NCI-H526 treated with DMSO at 0.1 percent for 48 hours (cell line): ENCODE results near the gene PRPF38B.

Source experiments
- DNase-seq: peaks from one replicate; lab custom pipeline; 2025; lab: John Stamatoyannopoulos, UW

The PRPF38B gene

GRCh38 chr1:108717774-108718316 is 25.7 kb downstream of the PRPF38B start:
- no peak for DNase-seq

GRCh38 chr1:108718927-108719655 is 27.0 kb downstream of the PRPF38B start:
- DNase-seq: no peak

- DNase-seq: no peak
These were observed 27.7 kb downstream of the PRPF38B start for GRCh38 chr1:108719656-108720435.

GRCh38 chr1:108722292-108722691 is 30.2 kb downstream of the PRPF38B start:
- no peak for DNase-seq

GRCh38 chr1:108725906-108726305 is 33.8 kb downstream of the PRPF38B start:
- no peak for DNase-seq

- no peak for DNase-seq
These were observed 36.3 kb downstream of the PRPF38B start for GRCh38 chr1:108728327-108728923.

- DNase-seq: no peak
These were observed 37.4 kb downstream of the PRPF38B start for GRCh38 chr1:108729481-108729880.

GRCh38 chr1:108732398-108732797 is 40.3 kb downstream of the PRPF38B start:
- DNase-seq: no peak

- DNase-seq: no peak
These were observed 42.2 kb downstream of the PRPF38B start for GRCh38 chr1:108734171-108734865.

GRCh38 chr1:108742253-108742652 is 50.1 kb downstream of the PRPF38B start:
- no peak for DNase-seq

GRCh38 chr1:108745980-108746381 is 53.9 kb downstream of the PRPF38B start:
- DNase-seq: no peak

GRCh38 chr1:108746382-108747170 is 54.5 kb downstream of the PRPF38B start, which contains the start of gene STXBP3:
Gene STXBP3 (plus strand): TSS chr1:108746674. CDS start chr1:108746738, 64 bp downstream.
- DNase-seq: peak; percentile 93

GRCh38 chr1:108747171-108747850 is 55.2 kb downstream of the PRPF38B start:
- peak; percentile 57 for DNase-seq

GRCh38 chr1:108747898-108748297 is 55.8 kb downstream of the PRPF38B start:
- DNase-seq: no peak

- DNase-seq: no peak
These were observed 57.0 kb downstream of the PRPF38B start for GRCh38 chr1:108749081-108749480.

GRCh38 chr1:108750476-108751181 is 58.5 kb downstream of the PRPF38B start:
- no peak for DNase-seq
